MM.1S (cell line): ENCODE results near the gene AP3B1.

ENCODE experiments used
- DNase-seq: peaks from one replicate; pipeline ENCODE4 v3.0.0-alpha.2; 2015
- H2AFZ ChIP-seq: fragments of 300-600 bp; sonication (generic); 2 replicates; pipeline ENCODE4 v1.6.0; 2016; ENCODE audit warnings: antibody characterized with exemption, low read length
- H3F3A ChIP-seq: fragments of 300-600 bp; sonication (generic); 2 replicates; pipeline ENCODE4 v1.6.1; 2016; ENCODE audit warnings: mild to moderate bottlenecking, antibody characterized with exemption, low read length, moderate library complexity, mixed read lengths; ENCODE audit not compliant: insufficient read depth
- H3K27ac ChIP-seq: fragments of 300-600 bp; sonication (generic); 2 replicates; pipeline ENCODE4 v1.5.1; 2016; ENCODE audit warnings: mild to moderate bottlenecking, low read length
- H3K27me3 ChIP-seq: fragments of 300-600 bp; sonication (generic); replicated peaks from 2 replicates; pipeline ENCODE4 v1.6.0; 2016; ENCODE audit warnings: low read length; ENCODE audit not compliant: insufficient read depth
- H3K36me3 ChIP-seq: fragments of 300-600 bp; sonication (generic); replicated peaks from 2 replicates; pipeline ENCODE4 v1.6.1; 2016; ENCODE audit warnings: mild to moderate bottlenecking, low read length, mixed read lengths; ENCODE audit not compliant: insufficient read depth
- H3K4me1 ChIP-seq: fragments of 300-600 bp; sonication (generic); 2 replicates; pipeline ENCODE4 v1.6.1; 2016; ENCODE audit warnings: low read length, mixed read lengths
- H3K4me2 ChIP-seq: fragments of 300-600 bp; sonication (generic); 2 replicates; pipeline ENCODE4 v1.6.0; 2016; ENCODE audit warnings: low read depth, low read length
- H3K4me3 ChIP-seq: fragments of 300-600 bp; sonication (generic); 2 replicates; pipeline ENCODE4 v1.5.1; 2016; ENCODE audit warnings: low read length, mixed read lengths
- H3K79me2 ChIP-seq: fragments of 300-600 bp; sonication (generic); 2 replicates; pipeline ENCODE4 v1.6.1; 2016; ENCODE audit warnings: mixed run types, low read length, mixed read lengths
- H3K9ac ChIP-seq: fragments of 300-600 bp; sonication (generic); 2 replicates; pipeline ENCODE4 v1.6.1; 2016; ENCODE audit warnings: low read length, mixed read lengths
- H3K9me2 ChIP-seq: fragments of 300-600 bp; sonication (generic); replicated peaks from 2 replicates; pipeline ENCODE4 v1.6.1; 2016; ENCODE audit warnings: mild to moderate bottlenecking, low read length, mixed read lengths; ENCODE audit not compliant: insufficient read depth
- H3K9me3 ChIP-seq: fragments of 300-600 bp; sonication (generic); replicated peaks from 2 replicates; pipeline ENCODE4 v1.6.1; 2016; ENCODE audit warnings: mild to moderate bottlenecking, low read length, mixed read lengths; ENCODE audit not compliant: insufficient read depth
- H4K20me1 ChIP-seq: fragments of 300-600 bp; sonication (generic); 2 replicates; pipeline ENCODE4 v1.6.1; 2016; ENCODE audit warnings: mild to moderate bottlenecking, low read length, moderate library complexity, mixed read lengths; ENCODE audit not compliant: insufficient read depth
- EZH2 ChIP-seq: fragments of 300-600 bp; sonication (generic); optimal IDR thresholded peaks from 2 replicates; pipeline ENCODE3; 2017; ENCODE audit warnings: low read depth, mild to moderate bottlenecking, antibody characterized with exemption, low read length, mixed read lengths
- EZH2phosphoT487 ChIP-seq: fragments of 300-600 bp; sonication (generic); IDR thresholded peaks from 2 replicates; pipeline ENCODE4 v1.6.1; 2018; ENCODE audit warnings: antibody characterized with exemption, low read length
- TF ChIP-seq, protein P1 (sequence below): fragments of 300-600 bp; sonication (generic); IDR thresholded peaks from 2 replicates; pipeline ENCODE4 v1.5.1; 2016; ENCODE audit warnings: antibody characterized with exemption, low read length, mixed read lengths

The AP3B1 gene

DNA sequence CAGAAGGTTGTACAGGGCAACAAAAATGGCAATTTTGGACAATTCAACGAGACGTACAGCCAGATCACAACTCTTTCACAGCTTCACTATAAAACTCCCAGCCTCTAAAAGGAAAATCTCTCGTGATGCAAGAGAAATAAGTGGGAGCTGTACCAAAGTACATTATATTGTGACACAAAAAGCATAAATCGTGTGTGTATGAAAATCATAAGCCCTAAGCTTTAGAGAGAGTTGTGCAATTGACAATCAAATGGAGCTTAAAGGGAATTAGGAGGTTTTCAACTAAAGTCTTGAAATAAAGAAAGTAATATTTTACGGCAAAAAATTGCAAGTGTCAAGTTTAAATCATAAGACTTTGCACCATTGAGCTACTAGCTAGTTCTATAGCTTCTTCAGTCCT, 323.6 kb downstream of the AP3B1 start:
- no peaks in the 10 kb centered on the region for H3K79me2 ChIP-seq
- no peak overlapping the region for H3K27ac ChIP-seq
- no peaks in the 10 kb centered on the region for H3K27me3 ChIP-seq
- no peaks in the 10 kb centered on the region for H3K36me3 ChIP-seq
- H3K4me3 ChIP-seq = no peak overlapping the region
- DNase-seq = no peak
- no peaks in the 10 kb centered on the region for H3K4me1 ChIP-seq
- H3F3A ChIP-seq = no peaks in the 10 kb centered on the region
- no peak overlapping the region for H3K4me2 ChIP-seq
- TF ChIP-seq, protein P1, sequence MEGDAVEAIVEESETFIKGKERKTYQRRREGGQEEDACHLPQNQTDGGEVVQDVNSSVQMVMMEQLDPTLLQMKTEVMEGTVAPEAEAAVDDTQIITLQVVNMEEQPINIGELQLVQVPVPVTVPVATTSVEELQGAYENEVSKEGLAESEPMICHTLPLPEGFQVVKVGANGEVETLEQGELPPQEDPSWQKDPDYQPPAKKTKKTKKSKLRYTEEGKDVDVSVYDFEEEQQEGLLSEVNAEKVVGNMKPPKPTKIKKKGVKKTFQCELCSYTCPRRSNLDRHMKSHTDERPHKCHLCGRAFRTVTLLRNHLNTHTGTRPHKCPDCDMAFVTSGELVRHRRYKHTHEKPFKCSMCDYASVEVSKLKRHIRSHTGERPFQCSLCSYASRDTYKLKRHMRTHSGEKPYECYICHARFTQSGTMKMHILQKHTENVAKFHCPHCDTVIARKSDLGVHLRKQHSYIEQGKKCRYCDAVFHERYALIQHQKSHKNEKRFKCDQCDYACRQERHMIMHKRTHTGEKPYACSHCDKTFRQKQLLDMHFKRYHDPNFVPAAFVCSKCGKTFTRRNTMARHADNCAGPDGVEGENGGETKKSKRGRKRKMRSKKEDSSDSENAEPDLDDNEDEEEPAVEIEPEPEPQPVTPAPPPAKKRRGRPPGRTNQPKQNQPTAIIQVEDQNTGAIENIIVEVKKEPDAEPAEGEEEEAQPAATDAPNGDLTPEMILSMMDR = no peak
- TF ChIP-seq EZH2phosphoT487 = no peak
- no peak for TF ChIP-seq EZH2
- H2AFZ ChIP-seq = no peak overlapping the region
- no peaks in the 10 kb centered on the region for H4K20me1 ChIP-seq
- H3K9ac ChIP-seq = no peak overlapping the region
- no peaks in the 10 kb centered on the region for H3K9me2 ChIP-seq
- no peaks in the 10 kb centered on the region for H3K9me3 ChIP-seq

DNA sequence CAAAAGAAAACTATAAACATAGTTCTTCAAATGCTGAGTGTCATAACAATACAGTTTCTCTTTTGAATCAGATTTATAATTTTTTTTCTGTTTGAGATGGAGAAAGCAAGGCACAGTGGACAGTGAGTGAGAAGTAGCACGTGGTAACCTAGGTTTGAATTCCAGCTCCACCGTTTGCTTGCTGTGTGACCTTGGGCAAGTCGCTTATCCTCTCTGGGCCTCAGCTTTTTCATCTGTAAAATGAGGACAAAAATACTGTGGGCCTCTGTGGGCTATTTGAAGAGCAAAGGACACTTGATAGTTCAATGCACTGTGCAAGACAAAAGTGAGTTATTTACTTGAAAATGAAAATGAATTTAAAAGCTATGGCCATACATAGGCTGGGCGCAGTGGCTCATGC, 330.7 kb downstream of the AP3B1 start:
- no peaks in the 10 kb centered on the region for H3K9me2 ChIP-seq
- no peaks in the 10 kb centered on the region for H3K9me3 ChIP-seq
- H3K4me3 ChIP-seq = no peak overlapping the region
- H3K4me2 ChIP-seq = no peak overlapping the region
- no peaks in the 10 kb centered on the region for H4K20me1 ChIP-seq
- no peak for DNase-seq
- H3K9ac ChIP-seq = no peak overlapping the region
- no peaks in the 10 kb centered on the region for H3F3A ChIP-seq
- TF ChIP-seq, protein P1 = no peak
- TF ChIP-seq EZH2phosphoT487 = no peak
- TF ChIP-seq EZH2 = no peak
- no peaks in the 10 kb centered on the region for H3K27me3 ChIP-seq
- no peak overlapping the region for H3K27ac ChIP-seq
- H3K79me2 ChIP-seq = no peaks in the 10 kb centered on the region
- no peaks in the 10 kb centered on the region for H3K36me3 ChIP-seq
- no peaks in the 10 kb centered on the region for H3K4me1 ChIP-seq
- H2AFZ ChIP-seq = no peak overlapping the region

- H3K4me2 ChIP-seq = no peak overlapping the region
Observed at GRCh38 chr5:77960863-77961396, 333.6 kb downstream of the AP3B1 start.

More at GRCh38 chr5:77960863-77961396, 333.6 kb downstream of the AP3B1 start:
- no peak overlapping the region for H3K27ac ChIP-seq
- H3K9me3 ChIP-seq = no peaks in the 10 kb centered on the region
- no peaks in the 10 kb centered on the region for H3K4me1 ChIP-seq
- H3K36me3 ChIP-seq = no peaks in the 10 kb centered on the region
- TF ChIP-seq, protein P1 = no peak
- TF ChIP-seq EZH2 = no peak
- TF ChIP-seq EZH2phosphoT487 = no peak
- H3K79me2 ChIP-seq = no peaks in the 10 kb centered on the region
- no peak overlapping the region for H2AFZ ChIP-seq
- peak; percentile 68 for DNase-seq
- H3F3A ChIP-seq = no peaks in the 10 kb centered on the region
- H4K20me1 ChIP-seq = no peaks in the 10 kb centered on the region
- H3K4me3 ChIP-seq = no peak overlapping the region
- H3K9ac ChIP-seq = no peak overlapping the region
- no peaks in the 10 kb centered on the region for H3K9me2 ChIP-seq
- H3K27me3 ChIP-seq = no peaks in the 10 kb centered on the region
